WI38 (cell line): ENCODE results near the gene FOXN3.
"Not testable (repeated sequence)": the region's sequence is repeated elsewhere in the genome, so short reads cannot be mapped to it uniquely, and the experiment has no call there.

Experiments used
- H3K4me3 ChIP-seq: 2 replicates; pipeline ENCODE4 v1.5.1; 2011; ENCODE audit warnings: low read depth, mild to moderate bottlenecking, control low read depth, low read length
- TF ChIP-seq, protein P1 (sequence below): IDR thresholded peaks from 2 replicates; pipeline ENCODE4 v1.5.1; 2012; ENCODE audit warnings: low read depth, mild to moderate bottlenecking, control low read depth, low read length

FOXN3 gene

DNA sequence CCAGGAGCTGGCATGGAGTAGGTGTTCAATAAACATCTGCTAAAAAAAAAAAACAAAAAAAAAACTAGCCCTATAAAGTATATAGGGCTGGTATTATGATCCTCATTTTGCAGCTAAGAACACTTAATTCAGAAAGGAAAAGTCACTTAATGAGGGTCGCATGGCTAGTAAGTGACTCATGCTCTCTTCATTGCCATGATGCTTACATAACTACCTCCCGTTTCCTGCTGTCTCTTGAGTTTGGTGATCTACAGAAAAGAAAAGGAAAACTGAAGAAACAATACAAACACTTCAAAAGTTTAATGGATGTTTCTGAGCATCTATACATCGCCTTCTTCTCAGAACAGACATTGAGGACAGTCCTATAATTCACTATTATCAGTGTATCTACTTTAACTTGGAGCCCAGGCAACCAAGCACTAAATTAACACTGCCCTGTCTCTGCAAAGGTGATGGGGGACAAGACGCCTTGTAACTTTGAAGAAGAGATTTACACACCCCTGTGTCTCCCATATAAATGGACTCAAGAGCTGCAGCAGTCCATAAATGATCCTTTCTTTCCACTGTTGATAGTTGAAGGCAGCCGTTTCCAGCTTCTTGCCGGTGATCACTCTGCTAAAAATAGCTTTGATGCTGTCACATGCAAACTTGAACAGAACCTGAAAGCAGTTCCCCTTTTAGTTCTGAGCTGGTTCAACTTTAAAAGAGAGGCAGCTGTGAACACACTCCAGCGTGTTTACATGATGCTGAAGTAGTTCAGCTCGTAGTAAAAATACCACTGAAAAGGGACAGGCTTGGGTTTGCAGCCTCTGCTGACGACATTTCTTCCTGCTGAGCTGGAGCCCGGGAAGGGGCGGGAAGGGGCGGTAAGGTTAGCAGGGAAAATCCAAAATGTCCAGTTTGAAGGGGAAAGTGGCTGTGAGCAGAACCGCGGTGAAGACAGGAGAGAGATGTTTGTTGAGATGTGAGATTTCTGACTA lies 113.3 kb downstream of the FOXN3 start:
- peak overlapping the region; percentile 48 for H3K4me3 ChIP-seq
- TF ChIP-seq, protein P1, sequence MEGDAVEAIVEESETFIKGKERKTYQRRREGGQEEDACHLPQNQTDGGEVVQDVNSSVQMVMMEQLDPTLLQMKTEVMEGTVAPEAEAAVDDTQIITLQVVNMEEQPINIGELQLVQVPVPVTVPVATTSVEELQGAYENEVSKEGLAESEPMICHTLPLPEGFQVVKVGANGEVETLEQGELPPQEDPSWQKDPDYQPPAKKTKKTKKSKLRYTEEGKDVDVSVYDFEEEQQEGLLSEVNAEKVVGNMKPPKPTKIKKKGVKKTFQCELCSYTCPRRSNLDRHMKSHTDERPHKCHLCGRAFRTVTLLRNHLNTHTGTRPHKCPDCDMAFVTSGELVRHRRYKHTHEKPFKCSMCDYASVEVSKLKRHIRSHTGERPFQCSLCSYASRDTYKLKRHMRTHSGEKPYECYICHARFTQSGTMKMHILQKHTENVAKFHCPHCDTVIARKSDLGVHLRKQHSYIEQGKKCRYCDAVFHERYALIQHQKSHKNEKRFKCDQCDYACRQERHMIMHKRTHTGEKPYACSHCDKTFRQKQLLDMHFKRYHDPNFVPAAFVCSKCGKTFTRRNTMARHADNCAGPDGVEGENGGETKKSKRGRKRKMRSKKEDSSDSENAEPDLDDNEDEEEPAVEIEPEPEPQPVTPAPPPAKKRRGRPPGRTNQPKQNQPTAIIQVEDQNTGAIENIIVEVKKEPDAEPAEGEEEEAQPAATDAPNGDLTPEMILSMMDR = no peak

DNA sequence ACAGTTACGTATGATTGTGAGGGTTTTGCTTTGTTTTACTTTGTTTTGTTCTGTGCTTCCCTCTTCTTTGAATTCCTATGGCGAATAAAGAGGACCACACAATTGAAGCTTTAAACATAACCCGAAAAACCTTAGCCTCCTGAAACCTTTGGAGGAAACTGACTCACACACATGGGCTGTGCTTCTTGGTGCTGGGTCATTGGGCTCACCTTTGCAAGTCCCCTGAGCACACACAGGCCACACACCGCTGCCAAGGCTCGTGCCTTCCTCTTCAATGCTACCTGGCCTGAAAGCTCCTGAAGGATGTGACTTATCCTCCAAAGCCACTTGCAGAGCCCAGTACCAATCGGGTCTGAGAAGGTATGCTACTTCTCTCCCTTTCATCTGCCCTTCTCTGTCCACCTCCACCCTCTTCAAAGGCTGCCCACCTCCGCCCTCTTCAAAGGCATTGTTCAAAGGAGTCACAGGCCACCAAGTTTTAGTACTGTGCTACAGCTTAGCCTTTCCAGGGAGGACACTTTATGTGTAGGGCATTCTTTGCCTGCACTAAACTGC lies 114.6 kb downstream of the FOXN3 start:
- H3K4me3 ChIP-seq = no peak overlapping the region
- TF ChIP-seq, protein P1 = no peak

DNA sequence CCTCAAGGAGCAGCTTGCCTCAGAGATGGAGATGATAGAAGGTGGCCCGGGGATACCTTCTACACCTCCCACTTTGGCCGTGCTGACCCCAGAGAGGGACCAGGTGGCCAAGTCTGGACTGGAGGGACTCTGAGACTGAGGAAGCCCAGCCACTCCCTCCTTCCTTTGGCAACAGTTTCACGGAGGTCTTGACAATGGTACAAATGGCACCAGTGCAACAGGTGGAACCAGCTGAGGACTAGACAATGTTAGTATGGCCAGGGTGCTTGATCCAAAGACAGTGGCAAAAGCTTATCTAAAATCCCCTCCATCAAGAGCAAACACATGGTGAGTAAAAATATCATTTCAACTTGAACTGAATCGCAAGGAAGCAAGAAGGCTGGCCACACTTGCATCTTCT lies 117.4 kb downstream of the FOXN3 start:
- TF ChIP-seq, protein P1 = no peak
- H3K4me3 ChIP-seq = no peak overlapping the region

DNA sequence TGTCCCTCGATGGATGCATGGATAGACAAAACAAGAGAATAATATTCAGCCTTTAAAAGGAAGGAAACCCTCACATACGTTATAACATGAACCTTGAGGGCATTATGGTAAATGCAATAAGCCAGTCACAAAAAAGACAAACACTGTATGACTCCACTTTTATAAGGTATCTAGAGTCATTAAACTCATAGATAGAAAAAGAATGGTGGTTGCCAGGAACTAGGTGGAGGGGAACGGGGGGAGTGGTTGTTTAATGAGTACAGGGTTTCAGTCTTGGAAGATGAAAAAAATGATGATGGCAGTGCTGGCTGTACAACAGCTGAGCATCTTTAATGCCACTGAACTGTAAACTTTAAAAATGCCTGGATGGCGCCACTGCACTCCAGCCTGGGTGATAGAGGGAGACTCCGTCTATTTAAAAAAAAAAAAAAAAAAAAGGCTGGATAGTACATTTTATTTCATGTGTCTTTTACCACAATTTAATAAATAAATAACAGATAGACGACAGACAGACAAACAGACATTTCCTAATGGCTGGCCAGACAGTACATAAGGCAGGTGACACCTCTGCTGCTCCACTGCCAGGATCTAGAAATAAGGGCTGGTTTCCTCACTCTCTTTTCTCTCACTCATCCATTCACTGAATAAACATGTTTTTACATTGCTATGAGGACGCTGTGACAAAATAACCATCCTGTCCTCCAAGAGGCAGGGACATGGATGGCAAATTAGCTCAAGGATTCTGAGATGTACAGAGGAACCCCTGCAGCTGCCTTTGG lies 118.8 kb downstream of the FOXN3 start:
- H3K4me3 ChIP-seq = no peak overlapping the region
- TF ChIP-seq, protein P1 = no peak

DNA sequence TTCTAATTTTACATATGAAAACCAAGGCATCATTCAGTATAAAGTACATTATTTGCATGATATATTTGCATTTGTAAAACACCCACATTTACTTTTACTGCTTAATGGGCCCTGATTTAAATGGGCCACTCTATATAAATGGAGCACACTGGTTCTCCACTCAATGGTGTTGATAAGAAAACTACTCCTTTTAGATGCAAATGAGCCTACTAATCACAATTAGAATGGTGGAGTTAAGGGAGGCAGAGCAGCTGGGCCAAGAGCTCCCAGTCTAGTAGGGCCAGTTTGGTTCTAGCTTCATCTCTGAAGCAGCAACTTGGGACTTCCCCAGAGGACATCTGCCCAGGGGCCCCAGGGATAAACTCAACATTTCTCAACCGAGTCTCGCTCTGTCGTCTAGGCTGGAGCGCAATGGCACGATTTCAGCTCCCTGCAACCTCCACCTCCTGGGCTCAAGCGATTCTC lies 120.7 kb downstream of the FOXN3 start:
- TF ChIP-seq, protein P1 = no peak
- no peak overlapping the region for H3K4me3 ChIP-seq

DNA sequence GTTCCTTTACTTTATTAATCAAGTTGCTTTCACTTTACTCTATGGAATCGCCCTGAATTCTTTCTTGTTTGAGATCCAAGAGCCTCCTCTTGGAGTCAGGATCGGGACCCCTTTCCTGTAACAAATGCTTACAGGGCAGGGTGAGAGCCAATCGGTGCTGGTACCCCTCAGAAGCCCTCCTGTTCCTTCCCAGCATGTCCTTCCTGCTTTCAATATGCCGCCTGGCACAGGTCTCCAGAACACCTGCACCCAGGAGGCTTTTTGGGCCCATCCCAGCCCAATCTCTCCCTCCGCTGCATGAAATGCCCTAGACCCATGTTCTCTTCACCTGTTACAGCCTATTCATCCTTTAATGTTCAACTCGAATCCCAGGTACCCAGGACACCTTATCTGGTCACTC lies 122.2 kb downstream of the FOXN3 start:
- no peak overlapping the region for H3K4me3 ChIP-seq
- TF ChIP-seq, protein P1 = no peak

DNA sequence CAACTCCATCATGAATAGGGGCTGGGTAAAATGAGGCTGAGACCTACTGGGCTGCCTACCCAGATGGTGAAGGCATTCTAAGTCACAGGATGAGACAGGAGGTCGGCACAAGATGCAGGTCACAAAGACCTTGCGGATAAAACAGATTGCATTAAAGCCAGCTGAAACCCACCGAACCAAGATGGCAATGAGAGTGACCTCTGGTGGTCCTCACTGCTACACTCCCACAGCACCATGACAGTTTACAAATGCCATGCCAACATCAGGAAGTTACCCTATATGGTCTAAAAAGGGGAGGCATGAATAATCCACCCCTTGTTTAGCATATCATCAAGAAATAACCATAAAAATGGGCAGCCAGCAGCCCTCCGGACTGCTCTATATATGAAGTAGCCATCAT lies 122.6 kb downstream of the FOXN3 start:
- not testable (repeated sequence) for H3K4me3 ChIP-seq
